IMR-90 (cell line): ENCODE measurements around the gene PDE6A. TPM values are rescaled to one million over a fixed set of nuclear protein-coding genes. Genes with fewer than 3 reads are reported as not detected.

Source experiments
- ATAC-seq: fragments of 200-7000 bp; cut with Tn5 transposase; 2 replicates; pipeline ENCODE4 v1.9.1; 2020; ENCODE audit warnings: low read depth, mild to moderate bottlenecking, moderate library complexity
- BruUV-seq: library from RNA; stranded (reverse); fragments of 400-500 nt; replicated peaks from 2 replicates; lab custom pipeline; 2021; lab: Mats Ljungman, UMichigan
- CTCF ChIA-PET: fragments of 300-600 bp; formaldehyde crosslinking; extraction: SDS; loops from one replicate; lab custom pipeline; 2021; ENCODE audit warnings: antibody characterized with exemption; lab: Yijun Ruan, JAX
- POLR2A ChIA-PET: fragments of 300-600 bp; sonication (Branson Sonifier 250); formaldehyde crosslinking; loops from one replicate; lab custom pipeline; 2022; ENCODE audit warnings: antibody characterized with exemption; ENCODE audit not compliant: unreplicated experiment; lab: Charles Lee
- DNase-seq: peaks from one replicate; pipeline ENCODE4 v3.0.0; 2013
- H2AFZ ChIP-seq: replicated peaks from 2 replicates; pipeline ENCODE3; 2013; ENCODE audit warnings: low read length, mild to moderate bottlenecking; ENCODE audit not compliant: poor library complexity
- H2AK5ac ChIP-seq: 2 replicates; pipeline ENCODE4 v1.6.1; 2013; ENCODE audit warnings: low read depth, low read length, inconsistent platforms
- H2AK9ac ChIP-seq: replicated peaks from 2 replicates; pipeline ENCODE3; 2013; ENCODE audit warnings: mild to moderate bottlenecking, low read depth, low read length, moderate library complexity; ENCODE audit not compliant: poor library complexity
- H2BK120ac ChIP-seq: 2 replicates; pipeline ENCODE4 v1.6.1; 2013; ENCODE audit warnings: low read depth, low read length, inconsistent platforms
- H2BK15ac ChIP-seq: 3 replicates; pipeline ENCODE4 v1.6.1; 2013; ENCODE audit warnings: low read depth, low read length, inconsistent platforms
- H2BK20ac ChIP-seq: 2 replicates; pipeline ENCODE4 v1.6.1; 2013; ENCODE audit warnings: low read depth, mild to moderate bottlenecking, inconsistent platforms, low read length, moderate library complexity
- H2BK5ac ChIP-seq: 2 replicates; pipeline ENCODE4 v1.6.1; 2013; ENCODE audit warnings: mild to moderate bottlenecking, low read depth, low read length, inconsistent platforms; ENCODE audit not compliant: poor library complexity, severe bottlenecking
- H3K14ac ChIP-seq: replicated peaks from 2 replicates; pipeline ENCODE4 v1.6.1; 2013; ENCODE audit warnings: low read depth, low read length, inconsistent platforms
- H3K18ac ChIP-seq: 2 replicates; pipeline ENCODE4 v1.6.1; 2013; ENCODE audit warnings: low read depth, low read length, control low read depth
- H3K23ac ChIP-seq: 2 replicates; pipeline ENCODE4 v1.6.1; 2013; ENCODE audit warnings: low read depth, low read length, inconsistent platforms
- H3K27ac ChIP-seq: 2 replicates; pipeline ENCODE4 v1.5.1; 2013; ENCODE audit warnings: mild to moderate bottlenecking, control low read depth, low read length; ENCODE audit not compliant: insufficient read depth
- H3K27me3 ChIP-seq: 2 replicates; pipeline ENCODE4 v1.6.1; 2013; ENCODE audit warnings: low read length; ENCODE audit not compliant: control insufficient read depth, insufficient read depth
- H3K36me3 ChIP-seq: 2 replicates; pipeline ENCODE4 v1.6.1; 2013; ENCODE audit warnings: low read length, mixed read lengths; ENCODE audit not compliant: control insufficient read depth, insufficient read depth
- H3K4ac ChIP-seq: 2 replicates; pipeline ENCODE4 v1.6.1; 2013; ENCODE audit warnings: low read depth, low read length, inconsistent platforms
- H3K4me1 ChIP-seq: 2 replicates; pipeline ENCODE4 v1.6.1; 2013; ENCODE audit warnings: low read length, mixed read lengths; ENCODE audit not compliant: control insufficient read depth, insufficient read depth
- H3K4me2 ChIP-seq: 2 replicates; pipeline ENCODE4 v1.6.1; 2013; ENCODE audit warnings: low read depth, mild to moderate bottlenecking, control low read depth, low read length, moderate library complexity
- H3K4me3 ChIP-seq: 2 replicates; pipeline ENCODE4 v1.5.1; 2013; ENCODE audit warnings: low read depth, mild to moderate bottlenecking, control low read depth, low read length, moderate library complexity; ENCODE audit not compliant: insufficient read depth
- H3K56ac ChIP-seq: 2 replicates; pipeline ENCODE4 v1.6.1; 2013; ENCODE audit warnings: low read length, inconsistent platforms; ENCODE audit not compliant: insufficient read depth; ENCODE audit errors: extremely low read depth
- H3K79me1 ChIP-seq, 2 experiments: 2 replicates each; pipeline ENCODE4 v1.6.1; 2013; ENCODE audit warnings: low read length in 2 of 2, inconsistent platforms in 1 of 2, low read depth in 1 of 2
- H3K9ac ChIP-seq: 2 replicates; pipeline ENCODE4 v1.6.1; 2013; ENCODE audit warnings: low read depth, low read length, control low read depth
- H3K9me1 ChIP-seq: 2 replicates; pipeline ENCODE4 v1.6.1; 2013; ENCODE audit warnings: low read length, inconsistent platforms; ENCODE audit not compliant: insufficient read depth
- H3K9me3 ChIP-seq: 2 replicates; pipeline ENCODE4 v1.6.1; 2013; ENCODE audit warnings: low read length; ENCODE audit not compliant: control insufficient read depth, insufficient read depth
- H4K20me1 ChIP-seq: 2 replicates; pipeline ENCODE4 v1.6.1; 2013; ENCODE audit warnings: low read length, inconsistent platforms; ENCODE audit not compliant: insufficient read depth
- H4K5ac ChIP-seq: 2 replicates; pipeline ENCODE4 v1.6.1; 2013; ENCODE audit warnings: mild to moderate bottlenecking, low read depth, low read length, control low read depth
- H4K8ac ChIP-seq, 2 experiments: 2 replicates each; pipeline ENCODE4 v1.6.1; 2013; ENCODE audit warnings: low read depth in 2 of 2, low read length in 2 of 2, control low read depth in 1 of 2, inconsistent platforms in 1 of 2
- H4K91ac ChIP-seq: 2 replicates; pipeline ENCODE4 v1.6.1; 2013; ENCODE audit warnings: low read depth, low read length, inconsistent platforms; ENCODE audit not compliant: insufficient read depth
- POLR2A ChIP-seq: IDR thresholded peaks from 2 replicates; pipeline ENCODE4 v1.6.1; 2012; ENCODE audit warnings: mild to moderate bottlenecking, low read depth, low read length
- SMC3 ChIP-seq: fragments of 150-350 bp; IDR thresholded peaks from 2 replicates; pipeline ENCODE4 v1.6.1; 2016; ENCODE audit warnings: low read depth, mild to moderate bottlenecking, antibody characterized with exemption, low read length, moderate library complexity
- WGBS, 2 experiments: methylation state at CpG; one replicate each; pipeline versions ENCODE4 v1.1.5 to v1.1.7; 2013; ENCODE audit warnings: missing lambda C conversion rate in 2 of 2; ENCODE audit not compliant: insufficient read length in 1 of 2; ENCODE audit errors: extremely low coverage in 2 of 2; 5-methylcytosine and 5-hydroxymethylcytosine counted together
- dilution Hi-C: fragments of 300-500 bp; cut with HindIII; formaldehyde crosslinking; loops from one replicate; pipeline ENCODE4 v1.14.3; 2018; ENCODE audit warnings: low sequenced_read_pairs; ENCODE audit not compliant: unreplicated experiment
- in situ Hi-C: fragments of 300-500 bp; cut with MboI; formaldehyde crosslinking; loops from 3 replicates; pipeline ENCODE4 v1.14.3; 2019; ENCODE audit warnings: low sequenced_read_pairs, inconsistent platforms, mixed read lengths
- intact Hi-C: fragments of 100-400 bp; cut with micrococcal nuclease; formaldehyde crosslinking; loops from 2 replicates; pipeline ENCODE4 v1.10.0; 2022
- polyA plus RNA-seq, 3 experiments: library from polyadenylated mRNA; depleted of rRNA; stranded (reverse); fragments of >200 nt; gene quantifications; 2 replicates each; pipeline ENCODE4 v1.2.3, GENCODE V29; 2012; ENCODE audit warnings: low replicate concordance in 1 of 3
- total RNA-seq: library from RNA; depleted of rRNA; stranded (reverse); fragments of >200 nt; gene quantifications from 2 replicates; pipeline ENCODE4 v1.2.3, GENCODE V29; 2012

Gene PDE6A
- total and polyA plus RNA-seq, 2 of the 4 experiments (the other 2 are of a cell fraction), result not detected

DNA sequence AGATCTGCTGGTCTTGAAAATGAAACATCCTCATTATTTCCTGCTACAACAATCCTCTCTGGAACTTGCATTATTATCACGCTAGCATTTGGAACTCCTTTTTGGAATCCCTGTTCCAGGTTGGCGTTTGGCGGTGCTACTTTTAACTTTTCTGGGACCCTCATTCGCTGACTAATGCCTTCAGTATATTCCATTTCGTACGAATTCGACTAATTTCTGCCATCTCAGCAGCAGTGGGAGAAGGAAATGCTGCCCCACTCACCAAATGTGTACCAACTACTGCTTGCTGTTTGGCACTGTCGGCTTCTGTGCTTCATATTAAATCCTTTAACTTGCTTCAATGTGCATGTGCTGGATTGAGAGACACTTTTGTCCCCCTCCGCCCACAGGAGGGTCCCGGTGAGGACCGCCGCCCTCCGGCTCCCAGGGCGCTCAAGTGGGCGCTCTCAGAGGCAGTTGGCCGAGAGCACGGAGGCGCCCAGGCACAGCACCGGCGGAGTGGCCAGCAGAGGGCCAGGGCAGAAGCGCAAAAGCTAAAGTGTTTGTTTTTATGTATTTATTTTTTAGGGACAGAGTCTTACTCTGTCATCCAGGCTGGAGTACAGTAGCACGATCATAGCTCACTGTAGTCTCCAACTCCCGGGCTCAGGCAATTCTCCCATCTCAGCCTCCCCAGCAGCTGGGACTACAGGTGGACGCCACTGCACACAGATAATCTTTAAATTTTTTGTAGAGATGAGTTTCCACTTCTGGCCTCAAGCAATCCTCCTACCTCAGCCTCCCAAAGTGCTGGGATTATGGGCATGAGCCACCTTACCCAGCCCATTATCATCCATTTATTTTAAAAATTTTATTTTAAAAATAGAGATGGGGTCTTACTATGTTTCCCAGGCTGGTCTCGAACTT, 11.9 kb downstream of the PDE6A start:
- H3K27ac ChIP-seq, result no peak overlapping the region
- H3K18ac ChIP-seq, result no peak overlapping the region
- no peaks in the 10 kb centered on the region for H3K79me1 ChIP-seq
- no peak overlapping the region for H2BK120ac ChIP-seq
- no peak overlapping the region for H2BK15ac ChIP-seq
- ATAC-seq (no peak), DNase-seq (no peak)
- no peak overlapping the region for H2AFZ ChIP-seq
- H3K9ac ChIP-seq, result no peak overlapping the region
- no peak overlapping the region for H2AK9ac ChIP-seq
- H3K4ac ChIP-seq, result no peak overlapping the region
- ChIA-PET POLR2A (no interaction called here), CTCF (interaction anchor here (0.6 to 1.2 kb wide), 3 partner anchors 19 to 30 kb away, joined by 3 to 4 read pairs (median 3); no protein-coding TSS in a partner anchor)
- no peak overlapping the region for H3K4me3 ChIP-seq
- H3K56ac ChIP-seq, result no peak overlapping the region
- no peak overlapping the region for H3K14ac ChIP-seq
- H3K36me3 ChIP-seq, result no peaks in the 10 kb centered on the region
- H3K27me3 ChIP-seq, result peaks cover 13% of the 10 kb centered on the region
- WGBS, 2 experiments, result 78% methylated on average over 10 of the region's 25 CpGs; no CpG with 5 or more reads in 1 of the 2 experiments
- H2AK5ac ChIP-seq, result no peak overlapping the region
- no peak overlapping the region for H4K91ac ChIP-seq
- H3K4me1 ChIP-seq, result peaks cover 3% of the 10 kb centered on the region
- no peaks in the 10 kb centered on the region for H4K20me1 ChIP-seq
- H3K9me1 ChIP-seq, result peaks cover 8% of the 10 kb centered on the region
- BruUV-seq, result no TSS peak
- 0 out of 2 replicates have a peak, but pooled peaks have one; percentile 14 for TF ChIP-seq SMC3
- TF ChIP-seq POLR2A, result no peak
- H3K23ac ChIP-seq, result no peak overlapping the region
- H4K5ac ChIP-seq, result no peak overlapping the region
- in situ Hi-C loops, result no loop called here
- no peak overlapping the region for H3K4me2 ChIP-seq
- dilution Hi-C loops, result no loop called here
- no peaks in the 10 kb centered on the region for H3K9me3 ChIP-seq
- intact Hi-C loops, result no loop called here
- no peak overlapping the region for H2BK5ac ChIP-seq
- no peak overlapping the region for H4K8ac ChIP-seq
- H2BK20ac ChIP-seq, result no peak overlapping the region
